Erythroblast (primary cell): Measurements from ENCODE around the gene PPFIBP1.

Source experiments
- GATA1 ChIP-seq: IDR thresholded peaks from 2 replicates; pipeline ENCODE4 v1.6.1; 2011; ENCODE audit warnings: low read depth, mild to moderate bottlenecking, control low read depth, low read length, moderate library complexity
- POLR2A ChIP-seq: IDR thresholded peaks from 2 replicates; pipeline ENCODE4 v1.6.1; 2011; ENCODE audit warnings: mild to moderate bottlenecking, low read length

- TF ChIP-seq POLR2A (no peak), GATA1 (no peak)
Measured at GRCh38 chr12:27580561-27581330, 56.7 kb downstream of the PPFIBP1 start.
